DOHH2 (cell line): ENCODE data around the gene KRTAP24-1.

ENCODE experiments used
- H3F3A ChIP-seq: fragments of 200-600 bp; sonication (generic), shearing (Covaris generic); 2 replicates; pipeline ENCODE4 v1.6.0; 2016; ENCODE audit warnings: antibody characterized with exemption, mild to moderate bottlenecking; ENCODE audit not compliant: control insufficient read depth, insufficient read depth
- H3K27ac ChIP-seq: fragments of 200-600 bp; sonication (generic); 2 replicates; pipeline ENCODE4 v1.5.1; 2014; ENCODE audit warnings: low read depth, mild to moderate bottlenecking, low read length, moderate library complexity
- H3K27me3 ChIP-seq: fragments of 200-600 bp; sonication (generic); 2 replicates; pipeline ENCODE4 v1.6.1; 2014; ENCODE audit warnings: mild to moderate bottlenecking, low read length, mixed read lengths; ENCODE audit not compliant: control insufficient read depth
- H3K36me3 ChIP-seq: fragments of 200-600 bp; sonication (generic); 2 replicates; pipeline ENCODE4 v1.6.1; 2014; ENCODE audit warnings: mild to moderate bottlenecking, low read length, moderate library complexity, mixed read lengths; ENCODE audit not compliant: control insufficient read depth
- H3K4me1 ChIP-seq: fragments of 200-600 bp; sonication (generic); 2 replicates; pipeline ENCODE4 v1.6.1; 2014; ENCODE audit warnings: mild to moderate bottlenecking, low read length, mixed read lengths; ENCODE audit not compliant: control insufficient read depth
- H3K4me2 ChIP-seq: fragments of 200-600 bp; sonication (generic); 2 replicates; pipeline ENCODE4 v1.6.0; 2014; ENCODE audit warnings: mild to moderate bottlenecking, low read length, moderate library complexity
- H3K4me3 ChIP-seq: fragments of 200-600 bp; sonication (generic); 2 replicates; pipeline ENCODE4 v1.5.1; 2014; ENCODE audit warnings: mild to moderate bottlenecking, low read length, mixed read lengths
- H3K79me2 ChIP-seq: fragments of 200-600 bp; sonication (generic); 2 replicates; pipeline ENCODE4 v1.6.1; 2014; ENCODE audit warnings: mild to moderate bottlenecking, low read length, mixed read lengths; ENCODE audit not compliant: control insufficient read depth
- H3K9me2 ChIP-seq: fragments of 200-600 bp; sonication (generic); replicated peaks from 2 replicates; pipeline ENCODE4 v1.6.1; 2014; ENCODE audit warnings: mild to moderate bottlenecking, low read length, mixed read lengths; ENCODE audit not compliant: control insufficient read depth
- H3K9me3 ChIP-seq: fragments of 200-600 bp; sonication (generic); 2 replicates; pipeline ENCODE4 v1.6.1; 2014; ENCODE audit warnings: antibody characterized with exemption, low read length, mixed read lengths; ENCODE audit not compliant: control insufficient read depth, insufficient read depth
- H4K20me1 ChIP-seq: fragments of 200-600 bp; sonication (generic); 2 replicates; pipeline ENCODE4 v1.6.0; 2014; ENCODE audit warnings: low read depth, mild to moderate bottlenecking, antibody characterized with exemption, low read length, moderate library complexity; ENCODE audit not compliant: control insufficient read depth, insufficient read depth
- CTCF ChIP-seq: fragments of 200-600 bp; sonication (generic); IDR thresholded peaks from one replicate; pipeline ENCODE4 v1.5.1; 2014; ENCODE audit warnings: antibody characterized with exemption, mild to moderate bottlenecking, low read depth, low read length; ENCODE audit not compliant: poor library complexity, severe bottlenecking
- EZH2phosphoT487 ChIP-seq: fragments of 200-600 bp; sonication (generic); IDR thresholded peaks from 2 replicates; pipeline ENCODE4 v1.6.1; 2017; ENCODE audit warnings: borderline replicate concordance, mild to moderate bottlenecking, antibody characterized with exemption, low read length, moderate library complexity, mixed read lengths

Gene KRTAP24-1

GRCh38 chr21:30289215-30289614 lies 6.5 kb upstream of the KRTAP24-1 start, which contains the start of gene KRTAP25-1:
Gene KRTAP25-1 (minus strand): TSS chr21:30289514. CDS start chr21:30289490, 24 bp downstream.
- Histone ChIP-seq H3K79me2 (no peaks in the 10 kb centered on the region), H3K9me3 (0 out of 2 replicates have a peak, but pooled peaks cover 2% of the 10 kb centered on the region), H3K4me3 (no peak within 1 kb of the TSS), H3K4me2 (no peak within 1 kb of the TSS), H3F3A (no peaks in the 10 kb centered on the region), H3K9me2 (no peaks in the 10 kb centered on the region), H3K36me3 (no peaks in the 10 kb centered on the region), H3K27ac (no peak within 1 kb of the TSS), H4K20me1 (no peaks in the 10 kb centered on the region), H3K27me3 (no peaks in the 10 kb centered on the region), H3K4me1 (no peaks in the 10 kb centered on the region)
- no peak for TF ChIP-seq CTCF
- no peak for TF ChIP-seq EZH2phosphoT487

DNA sequence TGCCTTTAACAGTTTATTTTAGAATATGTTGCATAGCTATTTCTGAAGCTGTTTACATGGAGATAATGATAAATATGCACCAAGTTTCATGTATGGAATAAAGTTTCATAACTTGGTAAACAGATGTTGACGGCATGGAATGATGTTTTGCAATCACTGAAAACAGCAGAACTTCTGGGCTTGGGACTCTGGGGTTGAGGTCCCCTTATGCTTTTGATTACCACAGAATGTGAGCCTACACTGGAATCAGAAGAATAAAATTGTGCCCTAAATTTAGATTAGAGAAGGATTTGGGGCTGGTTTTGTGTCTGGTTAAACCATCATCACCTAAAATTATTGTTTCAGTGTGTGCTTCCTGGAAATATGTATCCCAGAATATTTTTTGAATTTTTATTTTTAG lies 11.1 kb downstream of the KRTAP24-1 start:
- H3K9me3 ChIP-seq = no peaks in the 10 kb centered on the region
- H3F3A ChIP-seq = no peaks in the 10 kb centered on the region
- H3K36me3 ChIP-seq = no peaks in the 10 kb centered on the region
- H3K4me3 ChIP-seq = no peak overlapping the region
- no peaks in the 10 kb centered on the region for H3K4me1 ChIP-seq
- no peak overlapping the region for H3K4me2 ChIP-seq
- no peaks in the 10 kb centered on the region for H3K9me2 ChIP-seq
- no peak for TF ChIP-seq CTCF
- TF ChIP-seq EZH2phosphoT487 = no peak
- H3K27me3 ChIP-seq = no peaks in the 10 kb centered on the region
- H3K79me2 ChIP-seq = no peaks in the 10 kb centered on the region
- no peaks in the 10 kb centered on the region for H4K20me1 ChIP-seq
- no peak overlapping the region for H3K27ac ChIP-seq

- Histone ChIP-seq H3K4me2 (no peak overlapping the region), H3K27ac (no peak overlapping the region), H3K4me1 (no peaks in the 10 kb centered on the region), H3K9me3 (no peaks in the 10 kb centered on the region), H3K4me3 (no peak overlapping the region), H3K79me2 (no peaks in the 10 kb centered on the region), H3K36me3 (no peaks in the 10 kb centered on the region), H3K9me2 (no peaks in the 10 kb centered on the region), H3F3A (no peaks in the 10 kb centered on the region), H3K27me3 (no peaks in the 10 kb centered on the region), H4K20me1 (no peaks in the 10 kb centered on the region)
- no peak for TF ChIP-seq EZH2phosphoT487
- no peak for TF ChIP-seq CTCF
These were observed 11.6 kb downstream of the KRTAP24-1 start for GRCh38 chr21:30271156-30271555.
